Stimulated activated CD4-positive, alpha-beta T cell treated with anti-CD3 and anti-CD28 coated beads, Interleukin-15, amount 100 ng/mL, for 1 hour (primary cell): ENCODE results near the gene HSP90AA1.
"Not testable (repeated sequence)": the region's sequence is repeated elsewhere in the genome, so short reads cannot be mapped to it uniquely, and the experiment has no call there.

Experiments used
- DNase-seq, 2 donors: peaks; one replicate each; pipeline ENCODE4 v3.0.0-alpha.2; 2020; ENCODE audit warnings: low read depth in 1 of 2, low spot score in 1 of 2

The HSP90AA1 gene

DNA sequence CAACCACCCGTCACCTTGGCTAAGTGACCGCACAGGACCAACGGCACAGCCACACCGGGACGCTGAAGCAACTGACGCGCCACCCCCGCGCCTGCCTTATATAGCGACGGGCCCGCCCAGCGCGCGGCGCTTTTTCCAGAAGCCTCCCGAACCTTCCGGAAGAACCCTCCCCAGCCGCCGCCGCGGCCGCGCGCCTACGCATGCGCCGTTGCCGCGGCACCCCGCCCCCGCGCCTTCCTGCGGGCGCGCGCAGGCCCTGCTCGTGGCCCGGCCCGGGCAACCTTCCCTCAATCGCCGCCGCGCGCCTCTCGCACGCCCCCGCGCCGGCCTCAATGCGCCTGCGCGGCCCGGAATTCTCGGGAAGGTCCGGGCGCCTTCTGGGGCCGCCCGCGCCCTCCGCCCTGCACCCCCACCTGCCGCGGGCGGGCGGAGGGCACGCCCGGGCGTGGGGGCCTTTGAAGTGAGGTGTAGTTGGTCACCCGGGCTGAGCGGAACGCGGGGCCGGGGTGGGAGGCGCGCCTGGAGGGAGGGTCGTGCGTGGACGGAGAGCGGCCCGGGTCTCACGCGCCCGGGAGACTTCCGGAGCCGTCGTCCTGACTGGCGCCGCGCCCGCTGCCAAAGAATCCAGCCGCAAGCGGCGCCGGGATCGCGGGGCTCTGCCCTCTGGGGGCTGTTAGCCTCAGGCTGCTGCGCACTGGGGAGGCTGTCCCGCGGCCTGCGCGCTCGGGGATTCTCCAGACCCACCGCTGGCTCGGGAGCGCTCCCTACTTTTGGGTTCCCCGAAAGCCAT, at the start of gene HSP90AA1:
Gene HSP90AA1 (minus strand): TSS at position 73 of the 790 bp plus-strand sequence. CDS start 666 bp downstream, outside the sequence.
- DNase-seq = peak; percentile 96

DNA sequence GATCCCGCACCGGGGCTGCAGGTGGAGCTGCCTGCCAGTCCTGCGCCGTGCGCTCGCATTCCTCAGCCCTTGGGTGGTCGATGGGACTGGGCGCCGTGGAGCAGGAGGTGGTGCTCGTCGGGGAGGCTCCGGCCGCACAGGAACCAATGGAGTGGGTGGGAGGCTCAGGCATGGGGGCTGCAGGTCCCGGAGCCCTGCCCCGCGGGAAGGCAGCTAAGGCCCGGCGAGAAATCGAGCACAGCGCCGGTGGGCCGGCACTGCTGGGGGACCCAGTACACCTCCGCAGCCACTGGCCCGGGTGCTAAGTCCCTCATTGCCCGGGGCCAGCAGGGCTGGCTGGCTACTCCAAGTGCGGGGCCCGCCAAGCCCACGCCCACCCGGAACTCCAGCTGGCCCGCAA, 48.6 kb upstream of the HSP90AA1 start:
- DNase-seq = not testable (repeated sequence)

DNA sequence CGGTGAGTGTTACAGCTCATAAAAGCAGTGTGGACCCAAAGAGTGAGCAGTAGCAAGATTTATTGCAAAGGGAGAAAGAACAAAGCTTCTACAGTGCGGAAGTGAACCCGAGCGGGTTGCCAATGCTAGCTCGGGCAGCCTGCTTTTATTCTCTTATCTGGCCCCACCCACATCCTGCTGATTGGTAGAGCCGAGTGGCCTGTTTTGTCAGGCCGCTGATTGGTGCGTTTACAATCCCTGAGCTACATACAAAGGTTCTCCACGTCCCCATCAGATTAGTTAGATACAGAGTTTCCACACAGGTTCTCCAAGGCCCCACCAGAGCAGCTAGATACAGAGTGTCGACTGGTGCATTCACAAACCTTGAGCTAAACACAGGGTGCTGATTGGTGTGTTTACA, 47.9 kb upstream of the HSP90AA1 start:
- not testable (repeated sequence) for DNase-seq

DNA sequence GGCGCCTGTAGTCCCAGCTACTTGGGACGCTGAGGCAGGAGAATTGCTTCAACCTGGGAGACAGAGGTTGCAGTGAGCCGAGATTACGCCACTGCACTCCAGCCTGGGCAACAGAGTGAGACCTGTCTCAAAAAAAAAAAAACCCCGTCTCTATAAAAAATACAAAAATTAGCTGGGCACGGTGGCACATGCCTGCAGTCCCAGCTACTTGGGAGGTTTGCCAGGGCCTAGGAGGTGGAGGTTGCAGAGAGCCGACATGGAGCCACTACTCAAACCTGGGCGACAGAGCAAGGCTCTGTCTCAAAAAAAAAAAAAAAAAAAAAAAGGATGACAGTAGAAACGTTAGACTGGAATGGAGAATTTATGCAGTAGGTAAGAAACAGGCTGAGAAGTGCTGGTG, 47.2 kb upstream of the HSP90AA1 start:
- not testable (repeated sequence) for DNase-seq

DNA sequence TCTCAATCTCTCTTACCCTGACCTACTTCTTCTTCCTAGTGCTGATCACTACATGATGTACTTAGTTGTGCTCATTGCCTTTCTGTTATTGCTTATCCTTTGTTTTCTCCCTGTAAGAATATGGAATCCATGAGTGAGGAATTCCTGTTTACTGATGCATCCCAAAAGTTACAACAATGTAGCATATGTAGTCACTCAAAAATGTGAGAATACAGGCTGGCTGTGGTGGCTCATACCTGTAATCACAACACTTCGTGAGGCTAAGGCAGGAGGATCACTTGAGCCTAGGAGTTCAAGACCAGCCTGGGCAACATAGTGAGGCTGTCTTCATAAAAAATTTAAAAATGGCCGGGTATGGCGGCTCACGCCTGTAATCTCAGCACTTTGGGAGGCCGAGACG, 44.9 kb upstream of the HSP90AA1 start:
- DNase-seq = no peak

DNA sequence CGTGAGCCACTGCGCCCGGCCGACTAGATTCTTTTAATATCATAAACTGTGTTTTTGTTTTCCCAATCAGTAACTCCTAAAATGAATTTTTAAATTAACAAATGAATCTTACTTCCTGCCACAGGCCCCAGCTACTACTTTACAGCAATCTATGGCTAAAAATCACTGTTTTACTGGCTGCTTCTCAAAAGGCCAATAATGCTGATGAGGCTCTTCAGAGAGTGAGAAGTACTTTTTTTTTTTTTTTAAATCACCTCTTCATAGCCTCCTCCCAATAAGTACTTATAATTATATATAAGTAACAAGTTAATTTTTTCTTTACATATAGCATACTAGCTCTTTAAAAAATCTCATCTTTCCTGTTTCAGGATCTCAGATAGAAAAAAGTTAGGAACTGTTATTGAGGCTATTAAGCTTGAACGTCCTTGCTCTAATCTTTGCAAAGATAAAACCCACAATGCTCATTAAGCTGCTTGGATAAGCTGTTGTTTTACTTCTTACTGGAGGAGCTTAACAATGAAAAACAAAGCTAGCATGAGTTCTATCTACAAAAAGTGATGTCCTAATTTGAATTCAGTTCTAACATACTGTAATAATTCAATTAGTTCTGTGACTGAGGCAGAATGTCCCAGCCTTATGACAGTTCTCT, 40.1 kb upstream of the HSP90AA1 start:
- no peak for DNase-seq

DNA sequence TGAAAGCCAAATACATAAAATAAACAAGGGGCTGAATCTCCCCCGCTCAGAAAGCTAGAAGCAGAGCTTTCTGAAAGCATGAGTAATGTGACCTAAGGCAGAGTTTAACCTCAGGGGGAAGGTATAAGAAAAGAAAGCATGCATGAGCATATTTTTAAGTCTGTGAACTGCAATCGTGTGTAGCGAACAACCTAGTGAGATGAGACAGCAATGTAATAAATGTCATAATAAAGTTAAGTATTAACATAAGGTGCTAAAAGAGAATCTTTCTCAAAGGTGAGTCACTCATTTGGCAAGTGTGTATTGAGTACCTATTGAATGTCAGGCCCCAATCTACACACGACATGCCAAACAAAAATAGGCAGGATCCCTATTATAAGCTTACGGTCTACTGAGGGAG, 38.7 kb upstream of the HSP90AA1 start:
- no peak for DNase-seq

DNA sequence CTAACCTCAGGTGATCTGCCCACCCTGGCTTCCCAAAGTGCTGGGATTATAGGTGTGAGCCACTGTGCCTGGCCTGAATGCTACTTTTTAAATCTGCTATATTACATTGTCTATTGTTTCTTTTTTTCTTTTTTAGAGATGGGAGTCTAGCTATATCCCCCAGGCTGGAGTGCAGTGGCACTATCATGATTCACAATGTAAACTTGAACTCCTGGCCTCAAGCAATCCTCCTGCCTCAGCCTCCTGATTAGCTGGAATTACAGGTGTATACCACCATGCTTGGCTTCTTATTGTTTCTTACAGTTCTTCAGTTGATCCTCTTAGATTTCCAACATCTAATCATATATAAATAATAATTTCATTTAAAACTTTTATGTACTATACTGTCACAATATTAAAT, 37.6 kb upstream of the HSP90AA1 start:
- DNase-seq = no peak

DNA sequence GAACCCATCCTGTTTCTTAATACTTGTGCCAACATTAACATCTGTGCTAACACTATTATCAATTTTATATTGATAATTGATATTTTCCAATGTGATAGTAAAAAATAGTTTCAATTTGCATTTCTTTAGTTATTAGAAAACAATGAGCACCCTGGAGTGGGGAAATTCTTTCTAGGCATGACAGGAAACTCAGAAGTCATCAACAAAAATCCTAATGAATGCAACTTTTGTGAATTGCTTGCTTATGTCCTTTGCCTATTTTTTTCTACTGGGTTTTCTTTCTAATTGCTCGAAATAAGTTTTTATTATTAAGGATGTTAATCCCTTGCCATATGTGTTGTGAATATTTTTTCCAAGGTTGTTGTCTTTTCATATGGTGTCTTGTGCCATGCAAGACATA, 34.7 kb upstream of the HSP90AA1 start:
- no peak for DNase-seq

DNA sequence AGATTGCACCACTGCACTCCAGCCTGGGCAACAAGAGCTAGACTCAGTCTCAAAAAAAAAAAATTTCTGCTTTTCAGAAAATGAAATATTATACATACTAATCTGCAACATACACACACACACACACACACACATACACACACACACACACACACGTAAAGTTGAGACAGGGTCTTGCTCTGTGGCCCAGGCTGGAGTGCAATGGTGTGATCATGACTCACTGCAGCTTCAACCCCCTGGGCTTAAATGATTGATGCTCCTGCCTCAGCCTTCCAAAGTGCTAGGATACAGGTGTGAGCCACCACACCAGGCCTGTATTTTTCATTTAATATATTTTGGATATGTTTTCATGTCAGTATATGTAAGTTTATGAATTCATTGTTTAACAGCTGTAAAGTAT, 34.0 kb upstream of the HSP90AA1 start:
- no peak for DNase-seq

DNA sequence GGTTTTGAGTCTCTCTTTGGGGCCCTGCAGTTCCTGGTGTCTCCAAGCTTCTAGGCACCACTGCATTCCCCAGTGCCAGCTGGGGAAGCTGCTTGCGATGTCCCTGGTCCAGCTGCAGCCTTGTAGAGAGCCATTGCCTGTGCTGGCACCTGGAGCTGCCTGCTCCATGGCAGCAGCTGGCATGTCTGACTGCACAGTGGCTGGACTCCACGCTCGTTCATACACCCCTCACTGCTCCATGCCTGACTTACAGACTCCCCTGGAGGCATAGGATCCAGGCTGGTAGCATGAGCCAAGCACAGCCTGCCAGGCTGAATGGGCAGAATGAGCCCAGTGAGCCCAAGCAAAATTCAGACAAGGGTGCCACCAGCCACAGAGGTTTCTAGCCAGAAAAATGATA, 31.0 kb upstream of the HSP90AA1 start:
- DNase-seq = no peak

DNA sequence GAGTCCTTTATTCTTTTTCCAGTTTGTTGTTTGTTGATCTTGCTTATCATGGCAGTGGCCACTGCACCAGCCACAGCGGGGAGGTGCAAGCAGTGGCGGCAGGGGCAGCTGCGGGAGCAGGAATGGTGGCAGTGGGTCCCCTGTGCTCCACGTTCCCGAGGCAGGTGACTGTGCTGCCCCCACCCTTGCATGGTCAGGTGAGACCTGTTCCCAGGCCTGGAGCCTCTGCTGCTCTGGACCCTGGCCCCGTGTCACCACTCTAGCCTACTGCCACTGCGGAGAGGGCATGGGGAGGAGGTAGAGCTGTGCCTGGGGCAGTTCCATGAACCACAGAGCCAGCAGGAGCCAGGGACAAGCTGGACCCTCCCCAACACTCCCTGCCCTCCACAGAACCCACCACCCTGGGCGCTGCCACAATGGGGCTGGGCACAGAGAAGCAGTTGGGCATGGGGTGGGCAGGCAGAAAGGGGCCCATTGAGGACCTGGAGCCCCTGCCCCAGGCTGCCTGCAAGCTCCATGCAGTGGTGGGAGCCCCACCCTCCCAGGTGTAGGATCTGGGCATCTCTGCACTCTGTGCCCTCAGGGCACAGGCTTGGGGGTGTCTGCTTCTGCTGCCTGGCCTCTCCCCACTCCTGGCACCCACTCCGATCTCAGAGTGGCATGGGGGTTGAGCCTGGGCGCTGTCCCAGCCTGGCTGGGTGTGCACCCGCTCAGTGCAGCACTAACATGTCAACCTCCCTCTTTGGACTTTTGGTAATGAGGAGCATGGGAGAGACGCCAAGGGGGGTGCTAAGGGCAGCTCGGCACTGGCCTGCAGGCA, 29.7 kb upstream of the HSP90AA1 start:
- no peak for DNase-seq

DNA sequence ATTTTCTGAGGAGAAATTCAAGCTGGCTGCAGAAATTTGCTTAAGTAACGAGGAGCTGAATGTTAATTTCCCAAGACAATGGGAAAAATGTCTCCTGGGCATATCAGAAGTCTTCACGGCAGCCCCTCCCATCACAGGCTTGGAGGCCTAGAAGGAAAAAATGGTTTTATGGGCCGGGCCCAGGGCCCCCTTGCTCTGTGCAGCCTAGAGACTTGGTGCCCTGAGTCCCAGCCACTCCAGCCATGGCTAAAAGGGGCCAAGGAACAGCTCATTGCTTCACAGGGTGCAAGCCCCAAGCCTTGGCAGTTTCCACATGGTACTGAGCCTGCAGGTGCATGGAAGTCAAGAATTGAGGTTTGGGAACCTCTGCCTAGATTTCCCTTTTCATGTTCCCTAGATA, 24.3 kb upstream of the HSP90AA1 start:
- DNase-seq = no peak

DNA sequence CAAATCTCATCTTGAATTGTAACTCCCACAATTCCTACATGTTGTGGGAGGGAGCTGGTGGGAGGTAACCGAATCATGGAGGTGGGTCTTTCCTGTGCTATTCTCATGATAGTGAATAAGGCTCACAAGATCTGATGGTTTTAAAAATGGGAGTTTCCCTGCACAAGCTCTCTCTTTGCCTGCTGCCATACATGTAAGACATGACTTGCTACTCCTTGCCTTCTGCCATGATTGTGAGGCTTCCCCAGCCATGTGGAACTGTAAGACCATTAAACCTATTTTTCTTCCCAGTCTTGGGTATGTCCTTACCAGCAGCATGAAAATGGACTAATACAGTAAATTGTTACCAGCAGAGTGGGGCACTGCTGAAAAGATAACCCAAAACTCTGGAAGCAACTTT, 22.5 kb upstream of the HSP90AA1 start:
- DNase-seq = not testable (repeated sequence)

DNA sequence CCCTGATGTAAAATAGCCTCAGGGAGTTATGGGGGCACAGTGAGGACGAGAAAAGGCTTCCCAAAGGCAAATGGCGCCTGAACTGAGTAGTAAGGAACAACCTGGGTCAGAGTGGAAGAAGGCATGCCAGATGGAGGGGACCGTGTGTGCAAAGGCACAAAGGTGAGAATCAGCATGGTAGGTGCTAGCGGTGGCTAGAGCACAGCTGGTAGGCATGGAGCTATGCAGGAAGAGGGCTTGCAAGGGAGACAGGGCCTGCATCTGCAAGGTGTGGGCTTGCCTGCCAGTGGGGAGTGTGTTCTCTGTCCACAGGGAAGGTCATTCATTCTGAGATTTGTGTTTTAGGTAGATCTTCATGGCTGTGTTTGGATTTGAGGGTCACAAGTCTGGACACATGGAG, 18.5 kb upstream of the HSP90AA1 start:
- DNase-seq = no peak

DNA sequence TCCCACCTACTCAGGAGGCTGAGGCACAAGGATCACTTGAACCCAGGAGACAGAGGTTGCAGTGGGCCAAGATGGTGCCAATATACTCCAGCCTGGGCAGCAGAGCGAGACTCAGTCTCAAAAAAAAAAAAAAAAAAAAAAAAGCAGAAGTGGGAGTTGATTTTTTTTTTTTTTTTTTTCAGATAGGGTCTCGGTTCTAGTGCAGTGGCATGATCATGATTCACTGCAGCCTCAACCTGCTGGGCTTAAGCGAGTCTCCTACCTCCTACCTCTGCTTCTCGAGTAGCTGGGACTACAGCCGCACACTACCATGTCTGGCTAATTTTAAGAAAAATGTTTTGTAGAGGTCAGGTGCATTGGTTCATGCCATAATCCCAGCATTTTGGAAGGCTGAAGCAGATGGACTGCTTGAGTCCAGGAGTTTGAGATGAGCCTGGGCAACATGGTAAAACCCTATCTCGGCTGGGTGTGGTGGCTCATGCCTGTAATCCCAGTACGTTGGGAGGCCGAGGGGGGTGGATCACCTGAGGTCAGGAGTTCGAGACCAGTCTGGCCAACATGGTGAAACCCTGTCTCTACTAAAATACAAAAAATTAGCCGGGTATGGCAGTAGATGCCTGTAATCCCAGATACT, 16.3 kb upstream of the HSP90AA1 start:
- DNase-seq = no peak

DNA sequence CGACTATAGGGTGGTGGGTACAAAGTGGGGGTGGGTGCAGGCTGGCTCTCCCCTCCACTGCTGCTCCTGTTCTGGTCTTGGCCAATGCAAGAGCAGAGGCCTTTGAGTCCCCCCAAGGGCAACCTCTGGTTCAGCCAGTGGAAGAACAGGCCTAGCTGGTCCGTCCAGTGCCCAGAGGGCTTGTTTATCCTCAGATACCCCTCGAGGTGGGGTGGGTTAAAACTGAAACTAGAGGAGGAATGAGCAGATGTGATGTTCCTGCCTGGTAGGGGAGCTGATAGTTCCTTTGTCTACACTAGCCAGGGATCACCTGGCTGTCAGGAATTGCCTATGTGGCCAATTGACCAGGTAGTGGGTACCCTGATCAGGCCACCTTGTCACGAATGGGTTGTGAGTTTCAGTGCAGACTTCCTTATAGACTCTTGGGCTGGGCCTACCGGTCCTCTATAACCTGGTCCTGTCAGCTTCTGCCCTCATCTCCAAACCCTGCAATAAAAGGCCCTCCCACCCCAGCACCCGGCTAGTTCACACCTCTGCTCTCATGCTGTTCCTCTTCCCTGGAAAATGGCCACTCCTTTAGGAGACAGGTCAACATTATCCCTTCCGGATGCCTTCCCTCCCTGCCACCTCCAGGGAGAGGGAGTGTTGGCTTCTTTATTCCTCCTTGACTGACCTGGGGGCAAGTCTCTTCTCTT, 10.7 kb upstream of the HSP90AA1 start:
- no peak for DNase-seq

DNA sequence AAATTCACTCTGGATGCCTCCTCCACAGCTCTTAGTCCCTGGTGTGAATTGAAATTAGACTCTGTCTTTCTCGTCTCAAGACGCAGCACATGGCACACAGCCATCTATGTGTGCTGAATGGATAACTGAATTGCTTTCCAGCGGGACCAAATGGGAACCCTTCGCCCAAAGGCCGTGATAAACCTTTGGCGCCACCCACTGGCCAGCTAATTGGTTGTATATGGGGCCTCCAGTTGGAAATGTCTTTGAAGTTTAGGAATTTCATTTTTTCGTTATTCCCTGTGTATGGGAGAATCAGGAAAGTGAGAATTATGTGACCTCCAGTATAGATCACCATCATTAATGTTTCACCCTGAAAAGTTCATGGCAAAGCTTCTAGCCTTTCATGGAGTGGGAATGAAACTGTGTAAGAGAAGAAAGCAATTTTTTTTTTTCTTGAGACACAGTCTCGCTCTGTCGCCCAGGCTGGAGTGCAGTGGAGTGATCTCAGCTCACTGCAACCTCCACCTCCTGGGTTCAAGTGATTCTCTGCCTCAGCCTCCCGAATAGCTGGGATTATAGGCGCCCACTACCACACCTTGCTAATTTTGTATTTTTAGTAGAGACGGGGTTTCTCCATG, 9.8 kb upstream of the HSP90AA1 start:
- DNase-seq = peak; percentile 37 to 55

DNA sequence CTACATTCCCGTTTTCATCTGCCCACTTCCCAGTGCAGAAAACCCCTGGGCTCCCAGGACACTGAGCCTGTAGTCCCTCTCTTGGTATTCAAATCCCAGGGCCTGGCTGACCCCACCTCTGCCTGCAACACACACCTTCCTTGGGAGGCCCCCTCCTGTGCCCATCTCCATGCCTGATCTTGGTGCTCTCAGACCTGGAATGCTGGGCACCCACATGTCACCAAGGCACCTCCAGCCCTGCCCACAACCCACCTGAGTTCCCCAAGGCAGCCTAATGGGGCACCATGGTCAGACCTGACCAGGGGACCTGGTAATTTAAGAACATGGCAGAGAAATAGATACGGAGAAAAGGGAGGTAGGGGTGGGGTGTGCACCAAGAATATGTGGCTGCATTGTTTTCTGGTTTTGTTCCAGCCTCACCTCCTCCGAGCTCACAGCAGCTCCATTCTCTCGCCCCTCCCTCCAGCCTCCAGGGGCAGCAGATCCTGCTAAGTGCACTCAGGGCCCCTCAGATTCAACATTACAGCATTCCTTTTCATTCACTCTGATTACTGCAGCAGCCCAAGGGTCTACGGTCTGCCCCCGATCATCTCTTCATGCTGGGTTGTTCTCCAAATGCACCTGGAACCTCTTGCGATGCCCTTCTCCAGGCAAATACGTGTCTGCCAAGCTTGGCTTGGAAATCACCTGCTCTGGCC, 9.2 kb upstream of the HSP90AA1 start:
- no peak for DNase-seq
